Measurements from ENCODE around the gene DSCAML1. TPM values are rescaled to one million over a fixed set of nuclear protein-coding genes. Genes with fewer than 3 reads are reported as not detected.

DSCAML1 gene
- total and polyA plus RNA-seq, 10 of the 15 experiments (the other 5 are each of a cell fraction or from before 2014, with no cell fraction given): 0.03 to 0.18 (median 0.06) TPM; not detected in 1

DNA sequence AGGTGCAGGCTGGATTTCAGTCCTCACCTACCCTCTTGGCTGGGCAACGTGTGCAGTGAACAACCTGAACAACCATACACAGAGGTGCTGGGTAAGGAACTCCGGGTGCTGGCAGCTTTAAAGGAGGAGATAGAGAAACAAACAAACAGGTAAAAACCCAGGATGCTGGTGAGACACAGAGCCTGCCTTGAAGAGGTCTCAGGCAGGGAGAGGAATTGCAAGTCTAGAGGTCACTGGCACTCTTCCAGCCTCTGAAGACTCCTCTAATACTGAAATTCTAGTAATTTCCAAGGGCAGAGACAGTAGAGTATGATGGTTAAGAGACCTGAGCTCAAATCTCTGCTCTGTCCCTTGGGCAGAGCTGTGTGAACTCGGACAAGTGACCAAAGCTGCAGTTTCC is 276.8 kb downstream of the DSCAML1 start:
- ChIA-PET POLR2A (no interaction called here), RAD21 (ENCODE audit: unreplicated experiment) (no interaction called here), CTCF (interaction anchor here (1.2 kb wide), 1 partner anchor 10 kb away, joined by 3 read pairs; no protein-coding TSS in a partner anchor), SMC1A (ENCODE audit: uncharacterized antibody, unreplicated experiment) (no interaction called here)
- Histone ChIP-seq H2AFZ (ENCODE audit: control insufficient read depth, low read depth, low read length) (no peak overlapping the region), H3K4me2 (ENCODE audit: control insufficient read depth, insufficient read depth) (no peak overlapping the region), H4K20me1 (ENCODE audit: control insufficient read depth, insufficient read depth) (no peaks in the 10 kb centered on the region), H3K27me3 (replicated peaks in 1 of 2; ENCODE audit: control insufficient read depth in 2 of 2, insufficient read depth in 2 of 2, low read length in 1 of 2) (no peaks in the 10 kb centered on the region; a peak in 1 of 4 replicates), H3K36me3 (ENCODE audit: control insufficient read depth in 2 of 2, insufficient read depth in 2 of 2, low read length in 1 of 2) (no peaks in the 10 kb centered on the region), H3K9ac (ENCODE audit: control insufficient read depth, insufficient read depth, low read length) (no peak overlapping the region), H3K4me1 (ENCODE audit: control insufficient read depth, insufficient read depth, low read length) (no peaks in the 10 kb centered on the region), H3K79me2 (ENCODE audit: control insufficient read depth, insufficient read depth, low read length) (no peaks in the 10 kb centered on the region), H3K4me3 (no peak overlapping the region), H3K27ac (ENCODE audit: control insufficient read depth, insufficient read depth) (no peak overlapping the region), H3K9me3 (replicated peaks; ENCODE audit: control insufficient read depth, insufficient read depth, low read length) (no peaks in the 10 kb centered on the region)
- intact Hi-C loops (cut with micrococcal nuclease; ENCODE audit: unreplicated experiment) (no loop called here), in situ Hi-C loops (cut with MboI) (no loop called here)
- FAIRE-seq: no peak
- BruUV-seq (replicated peaks): no TSS peak
- DNase-seq (ENCODE audit: low read depth, low spot score): no peak
- TF ChIP-seq, protein P1, sequence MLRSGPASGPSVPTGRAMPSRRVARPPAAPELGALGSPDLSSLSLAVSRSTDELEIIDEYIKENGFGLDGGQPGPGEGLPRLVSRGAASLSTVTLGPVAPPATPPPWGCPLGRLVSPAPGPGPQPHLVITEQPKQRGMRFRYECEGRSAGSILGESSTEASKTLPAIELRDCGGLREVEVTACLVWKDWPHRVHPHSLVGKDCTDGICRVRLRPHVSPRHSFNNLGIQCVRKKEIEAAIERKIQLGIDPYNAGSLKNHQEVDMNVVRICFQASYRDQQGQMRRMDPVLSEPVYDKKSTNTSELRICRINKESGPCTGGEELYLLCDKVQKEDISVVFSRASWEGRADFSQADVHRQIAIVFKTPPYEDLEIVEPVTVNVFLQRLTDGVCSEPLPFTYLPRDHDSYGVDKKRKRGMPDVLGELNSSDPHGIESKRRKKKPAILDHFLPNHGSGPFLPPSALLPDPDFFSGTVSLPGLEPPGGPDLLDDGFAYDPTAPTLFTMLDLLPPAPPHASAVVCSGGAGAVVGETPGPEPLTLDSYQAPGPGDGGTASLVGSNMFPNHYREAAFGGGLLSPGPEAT (IDR thresholded peaks at IDR 0.05; ENCODE audit: low read depth): no peak
- no peak for TF ChIP-seq MXI1 (IDR thresholded peaks at IDR 0.05; ENCODE audit: low read depth, low read length)
- no peak for TF ChIP-seq ZNF622 (IDR thresholded peaks at IDR 0.05)
- no peak for TF ChIP-seq GABPA (IDR thresholded peaks at IDR 0.05; ENCODE audit: low read depth)
- TF ChIP-seq FOXK2 (IDR thresholded peaks at IDR 0.05): no peak
- no peak for TF ChIP-seq BCL11A (IDR thresholded peaks at IDR 0.05; ENCODE audit: low read depth, low read length)
- TF ChIP-seq, protein P2, sequence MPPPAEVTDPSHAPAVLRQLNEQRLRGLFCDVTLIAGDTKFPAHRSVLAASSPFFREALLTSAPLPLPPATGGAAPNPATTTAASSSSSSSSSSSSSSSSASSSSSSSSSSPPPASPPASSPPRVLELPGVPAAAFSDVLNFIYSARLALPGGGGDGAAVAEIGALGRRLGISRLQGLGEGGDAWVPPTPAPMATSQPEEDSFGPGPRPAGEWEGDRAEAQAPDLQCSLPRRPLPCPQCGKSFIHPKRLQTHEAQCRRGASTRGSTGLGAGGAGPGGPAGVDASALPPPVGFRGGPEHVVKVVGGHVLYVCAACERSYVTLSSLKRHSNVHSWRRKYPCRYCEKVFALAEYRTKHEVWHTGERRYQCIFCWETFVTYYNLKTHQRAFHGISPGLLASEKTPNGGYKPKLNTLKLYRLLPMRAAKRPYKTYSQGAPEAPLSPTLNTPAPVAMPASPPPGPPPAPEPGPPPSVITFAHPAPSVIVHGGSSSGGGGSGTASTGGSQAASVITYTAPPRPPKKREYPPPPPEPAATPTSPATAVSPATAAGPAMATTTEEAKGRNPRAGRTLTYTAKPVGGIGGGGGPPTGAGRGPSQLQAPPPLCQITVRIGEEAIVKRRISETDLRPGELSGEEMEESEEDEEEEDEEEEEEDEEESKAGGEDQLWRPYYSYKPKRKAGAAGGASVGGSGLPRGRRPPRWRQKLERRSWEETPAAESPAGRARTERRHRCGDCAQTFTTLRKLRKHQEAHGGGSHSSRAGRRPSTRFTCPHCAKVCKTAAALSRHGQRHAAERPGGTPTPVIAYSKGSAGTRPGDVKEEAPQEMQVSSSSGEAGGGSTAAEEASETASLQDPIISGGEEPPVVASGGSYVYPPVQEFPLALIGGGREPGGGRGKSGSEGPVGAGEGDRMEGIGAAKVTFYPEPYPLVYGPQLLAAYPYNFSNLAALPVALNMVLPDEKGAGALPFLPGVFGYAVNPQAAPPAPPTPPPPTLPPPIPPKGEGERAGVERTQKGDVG (CRISPR knock-in tag; IDR thresholded peaks at IDR 0.05): no peak
- no peak for TF ChIP-seq TARDBP (IDR thresholded peaks at IDR 0.05; ENCODE audit: borderline replicate concordance)
- TF ChIP-seq PKNOX1 (IDR thresholded peaks at IDR 0.05): no peak
- no peak for TF ChIP-seq SMC3 (IDR thresholded peaks at IDR 0.05; ENCODE audit: borderline replicate concordance, low read length)
- no peak for TF ChIP-seq CTCF (IDR thresholded peaks at IDR 0.05 in 2 of 3, conservative IDR thresholded peaks at IDR 0.05 in 1 of 3; ENCODE audit: control insufficient read depth in 2 of 3, extremely low read depth in 1 of 3, insufficient read depth in 1 of 3, low read depth in 3 of 3, low read length in 3 of 3)
- no peak for TF ChIP-seq MTA2 (IDR thresholded peaks at IDR 0.05; ENCODE audit: low read depth)
- TF ChIP-seq CHD2 (IDR thresholded peaks at IDR 0.05; ENCODE audit: borderline replicate concordance, low read depth, low read length): no peak
- no peak for TF ChIP-seq ZNF384 (IDR thresholded peaks at IDR 0.05; ENCODE audit: borderline replicate concordance, low read depth, low read length)
- TF ChIP-seq NFYA (IDR thresholded peaks at IDR 0.05; ENCODE audit: borderline replicate concordance, low read depth, low read length): no peak
- TF ChIP-seq PAX5 (IDR thresholded peaks at IDR 0.05; ENCODE audit: borderline replicate concordance, low read depth, low read length): no peak
- no peak for TF ChIP-seq SPI1 (IDR thresholded peaks at IDR 0.05; ENCODE audit: borderline replicate concordance, insufficient read depth, low read depth, low read length)
- no peak for TF ChIP-seq NFXL1 (IDR thresholded peaks at IDR 0.05; ENCODE audit: borderline replicate concordance)
- ATAC-seq: peak; percentile 56
- 0% methylated on average over 3 of the region's 3 CpGs for WGBS (ENCODE audit: insufficient coverage, insufficient replicate concordance, low lambda C conversion rate, missing lambda C conversion rate)

Measured in GM12878 (cell line).